WTC11 (cell line): ENCODE measurements around the gene CNOT6L.

Source experiments
- CTCF ChIP-seq: fragments of 200-600 bp; IDR thresholded peaks from 2 replicates; pipeline ENCODE4 v1.8.0; 2022; ENCODE audit warnings: antibody characterized with exemption
- ESRRA ChIP-seq: sonication (generic); formaldehyde crosslinking; IDR thresholded peaks from 2 replicates; pipeline ENCODE4 v1.8.1; 2022; ENCODE audit warnings: mild to moderate bottlenecking, missing genetic modification reagents, borderline replicate concordance
- GABPB1 ChIP-seq: sonication (generic); formaldehyde crosslinking; IDR thresholded peaks from 2 replicates; pipeline ENCODE4 v1.8.1; 2023; ENCODE audit warnings: mild to moderate bottlenecking, missing genetic modification reagents
- SP1 ChIP-seq: sonication (generic); formaldehyde crosslinking; conservative IDR thresholded peaks from 2 replicates; pipeline ENCODE4 v1.8.1; 2022; ENCODE audit warnings: missing genetic modification reagents

GRCh38 chr4:77742054-77742453 lies 77.1 kb downstream of the CNOT6L start:
- no peak for TF ChIP-seq CTCF
- no peak for TF ChIP-seq SP1 (CRISPR knock-in tag)
- TF ChIP-seq ESRRA (CRISPR knock-in tag) = no peak
- TF ChIP-seq GABPB1 (CRISPR knock-in tag) = no peak
